ENCODE data around the gene EIPR1.

The EIPR1 gene

GRCh38 chr2:3249476-3249962, 128.1 kb downstream of the EIPR1 start:
- no peak overlapping the region for H2BK120ac ChIP-seq (ENCODE audit: low read depth, low read length)
- H2BK15ac ChIP-seq (replicated peaks; ENCODE audit: low read depth), result no peak overlapping the region
- no peak overlapping the region for H4K8ac ChIP-seq (ENCODE audit: low read depth, low read length)
- H2BK5ac ChIP-seq (ENCODE audit: low read length), result no peak overlapping the region
- H3K79me1 ChIP-seq (ENCODE audit: low read length), result no peaks in the 10 kb centered on the region
- H3K4me1 ChIP-seq (ENCODE audit: control insufficient read depth, low read depth, low read length), result peaks cover 2% of the 10 kb centered on the region
- H3K9ac ChIP-seq (ENCODE audit: low read length), result no peak overlapping the region
- H3K23ac ChIP-seq (ENCODE audit: low read length), result no peak overlapping the region
- H4K5ac ChIP-seq (ENCODE audit: low read length), result no peak overlapping the region
- no peaks in the 10 kb centered on the region for H3K36me3 ChIP-seq (ENCODE audit: control insufficient read depth, insufficient read depth, low read length)
- H3K27ac ChIP-seq (ENCODE audit: low read depth, low read length), result no peak overlapping the region
- no peak overlapping the region for H2AK5ac ChIP-seq (ENCODE audit: low read length)
- no peak for DNase-seq
- no CpG with 5 or more reads among the region's 2 CpGs for WGBS (ENCODE audit: extremely low coverage, insufficient coverage, low lambda C conversion rate)
- no peak overlapping the region for H3K18ac ChIP-seq (ENCODE audit: low read length)
- no peaks in the 10 kb centered on the region for H3K79me2 ChIP-seq (ENCODE audit: control insufficient read depth, insufficient read depth, low read length)
- H3K56ac ChIP-seq (ENCODE audit: low read length), result no peak overlapping the region
- H3K4me3 ChIP-seq (ENCODE audit: low read length), result no peak overlapping the region
- H3K4ac ChIP-seq (ENCODE audit: low read depth, low read length), result no peak overlapping the region
- H3K4me2 ChIP-seq (ENCODE audit: low read length), result no peak overlapping the region
- H3K27me3 ChIP-seq (ENCODE audit: insufficient read depth, low read length, poor library complexity), result no peaks in the 10 kb centered on the region

GRCh38 chr2:3248754-3249475, 128.7 kb downstream of the EIPR1 start:
- Histone ChIP-seq H2BK15ac (replicated peaks; ENCODE audit: low read depth) (no peak overlapping the region), H3K27ac (ENCODE audit: low read depth, low read length) (no peak overlapping the region), H4K8ac (ENCODE audit: low read depth, low read length) (no peak overlapping the region), H3K36me3 (ENCODE audit: control insufficient read depth, insufficient read depth, low read length) (no peaks in the 10 kb centered on the region), H3K79me2 (ENCODE audit: control insufficient read depth, insufficient read depth, low read length) (no peaks in the 10 kb centered on the region), H3K4ac (ENCODE audit: low read depth, low read length) (no peak overlapping the region), H3K4me2 (ENCODE audit: low read length) (no peak overlapping the region), H3K79me1 (ENCODE audit: low read length) (no peaks in the 10 kb centered on the region), H2BK5ac (ENCODE audit: low read length) (no peak overlapping the region), H3K18ac (ENCODE audit: low read length) (no peak overlapping the region), H3K27me3 (ENCODE audit: insufficient read depth, low read length, poor library complexity) (no peaks in the 10 kb centered on the region), H3K4me1 (ENCODE audit: control insufficient read depth, low read depth, low read length) (peaks cover 2% of the 10 kb centered on the region), H3K4me3 (ENCODE audit: low read length) (no peak overlapping the region), H2BK120ac (ENCODE audit: low read depth, low read length) (no peak overlapping the region), H4K5ac (ENCODE audit: low read length) (no peak overlapping the region), H2AK5ac (ENCODE audit: low read length) (no peak overlapping the region), H3K23ac (ENCODE audit: low read length) (no peak overlapping the region), H3K9ac (ENCODE audit: low read length) (no peak overlapping the region), H3K56ac (ENCODE audit: low read length) (no peak overlapping the region)
- WGBS (ENCODE audit: extremely low coverage, insufficient coverage, low lambda C conversion rate), result no CpG with 5 or more reads among the region's 4 CpGs
- no peak for DNase-seq

GRCh38 chr2:3246928-3247714, 130.5 kb downstream of the EIPR1 start:
- H3K23ac ChIP-seq (ENCODE audit: low read length), result no peak overlapping the region
- no peak overlapping the region for H2BK120ac ChIP-seq (ENCODE audit: low read depth, low read length)
- H3K4me2 ChIP-seq (ENCODE audit: low read length), result no peak overlapping the region
- H3K79me2 ChIP-seq (ENCODE audit: control insufficient read depth, insufficient read depth, low read length), result no peaks in the 10 kb centered on the region
- H3K36me3 ChIP-seq (ENCODE audit: control insufficient read depth, insufficient read depth, low read length), result no peaks in the 10 kb centered on the region
- H3K27me3 ChIP-seq (ENCODE audit: insufficient read depth, low read length, poor library complexity), result no peaks in the 10 kb centered on the region
- no peak overlapping the region for H3K27ac ChIP-seq (ENCODE audit: low read depth, low read length)
- peaks cover 2% of the 10 kb centered on the region for H3K4me1 ChIP-seq (ENCODE audit: control insufficient read depth, low read depth, low read length)
- no peak overlapping the region for H3K9ac ChIP-seq (ENCODE audit: low read length)
- no peak overlapping the region for H4K5ac ChIP-seq (ENCODE audit: low read length)
- peak; percentile 74 for DNase-seq
- H3K4me3 ChIP-seq (ENCODE audit: low read length), result no peak overlapping the region
- H3K18ac ChIP-seq (ENCODE audit: low read length), result no peak overlapping the region
- H3K79me1 ChIP-seq (ENCODE audit: low read length), result no peaks in the 10 kb centered on the region
- H3K4ac ChIP-seq (ENCODE audit: low read depth, low read length), result no peak overlapping the region
- no peak overlapping the region for H2AK5ac ChIP-seq (ENCODE audit: low read length)
- no CpG with 5 or more reads among the region's 13 CpGs for WGBS (ENCODE audit: extremely low coverage, insufficient coverage, low lambda C conversion rate)
- no peak overlapping the region for H4K8ac ChIP-seq (ENCODE audit: low read depth, low read length)
- no peak overlapping the region for H3K56ac ChIP-seq (ENCODE audit: low read length)
- no peak overlapping the region for H2BK5ac ChIP-seq (ENCODE audit: low read length)
- H2BK15ac ChIP-seq (replicated peaks; ENCODE audit: low read depth), result no peak overlapping the region

- no peak overlapping the region for H3K18ac ChIP-seq (ENCODE audit: low read length)
- no peak overlapping the region for H2BK120ac ChIP-seq (ENCODE audit: low read depth, low read length)
- no peaks in the 10 kb centered on the region for H3K79me1 ChIP-seq (ENCODE audit: low read length)
- no peak overlapping the region for H3K4ac ChIP-seq (ENCODE audit: low read depth, low read length)
- no peaks in the 10 kb centered on the region for H3K27me3 ChIP-seq (ENCODE audit: insufficient read depth, low read length, poor library complexity)
- no peak overlapping the region for H4K5ac ChIP-seq (ENCODE audit: low read length)
- no peak overlapping the region for H3K9ac ChIP-seq (ENCODE audit: low read length)
- H3K56ac ChIP-seq (ENCODE audit: low read length), result peak overlapping the region; percentile 56
- H3K36me3 ChIP-seq (ENCODE audit: control insufficient read depth, insufficient read depth, low read length), result no peaks in the 10 kb centered on the region
- no peak overlapping the region for H2BK5ac ChIP-seq (ENCODE audit: low read length)
- no CpG with 5 or more reads among the region's 6 CpGs for WGBS (ENCODE audit: extremely low coverage, insufficient coverage, low lambda C conversion rate)
- H3K4me3 ChIP-seq (ENCODE audit: low read length), result no peak overlapping the region
- no peak overlapping the region for H3K27ac ChIP-seq (ENCODE audit: low read depth, low read length)
- no peak for DNase-seq
- H4K8ac ChIP-seq (ENCODE audit: low read depth, low read length), result no peak overlapping the region
- H3K79me2 ChIP-seq (ENCODE audit: control insufficient read depth, insufficient read depth, low read length), result no peaks in the 10 kb centered on the region
- no peak overlapping the region for H3K4me2 ChIP-seq (ENCODE audit: low read length)
- peak overlapping the region; percentile 45 for H2AK5ac ChIP-seq (ENCODE audit: low read length)
- no peak overlapping the region for H2BK15ac ChIP-seq (replicated peaks; ENCODE audit: low read depth)
- peaks cover 2% of the 10 kb centered on the region for H3K4me1 ChIP-seq (ENCODE audit: control insufficient read depth, low read depth, low read length)
- no peak overlapping the region for H3K23ac ChIP-seq (ENCODE audit: low read length)
These were observed 131.2 kb downstream of the EIPR1 start for GRCh38 chr2:3246406-3246805.

- Histone ChIP-seq H4K5ac (ENCODE audit: low read length) (no peak overlapping the region), H3K79me2 (ENCODE audit: control insufficient read depth, insufficient read depth, low read length) (no peaks in the 10 kb centered on the region), H3K27ac (ENCODE audit: low read depth, low read length) (no peak overlapping the region)
These were observed 133.1 kb downstream of the EIPR1 start for GRCh38 chr2:3244486-3244885.

More at GRCh38 chr2:3244486-3244885, 133.1 kb downstream of the EIPR1 start:
- Histone ChIP-seq H3K79me1 (ENCODE audit: low read length) (no peaks in the 10 kb centered on the region), H3K4ac (ENCODE audit: low read depth, low read length) (no peak overlapping the region), H3K27me3 (ENCODE audit: insufficient read depth, low read length, poor library complexity) (no peaks in the 10 kb centered on the region), H3K4me2 (ENCODE audit: low read length) (no peak overlapping the region), H2BK120ac (ENCODE audit: low read depth, low read length) (no peak overlapping the region), H3K36me3 (ENCODE audit: control insufficient read depth, insufficient read depth, low read length) (no peaks in the 10 kb centered on the region), H3K4me1 (ENCODE audit: control insufficient read depth, low read depth, low read length) (peaks cover 2% of the 10 kb centered on the region), H4K8ac (ENCODE audit: low read depth, low read length) (no peak overlapping the region), H3K4me3 (ENCODE audit: low read length) (no peak overlapping the region), H3K56ac (ENCODE audit: low read length) (no peak overlapping the region), H3K23ac (ENCODE audit: low read length) (no peak overlapping the region), H3K18ac (ENCODE audit: low read length) (no peak overlapping the region), H2BK5ac (ENCODE audit: low read length) (no peak overlapping the region), H2BK15ac (replicated peaks; ENCODE audit: low read depth) (no peak overlapping the region), H2AK5ac (ENCODE audit: low read length) (no peak overlapping the region), H3K9ac (ENCODE audit: low read length) (no peak overlapping the region)
- no peak for DNase-seq
- no CpG with 5 or more reads among the region's 7 CpGs for WGBS (ENCODE audit: extremely low coverage, insufficient coverage, low lambda C conversion rate)

Measured in mesendoderm (in vitro differentiated cells).